Measurements from ENCODE around the gene NUP54. TPM values are rescaled to one million over a fixed set of nuclear protein-coding genes. Genes with fewer than 3 reads are reported as not detected.

NUP54 gene
- total and polyA plus RNA-seq, 9 of the 15 experiments (the other 6 are each of a cell fraction or from before 2014, with no cell fraction given), result 29.6 to 115 (median 67.7) TPM

- TF ChIP-seq, protein P1, sequence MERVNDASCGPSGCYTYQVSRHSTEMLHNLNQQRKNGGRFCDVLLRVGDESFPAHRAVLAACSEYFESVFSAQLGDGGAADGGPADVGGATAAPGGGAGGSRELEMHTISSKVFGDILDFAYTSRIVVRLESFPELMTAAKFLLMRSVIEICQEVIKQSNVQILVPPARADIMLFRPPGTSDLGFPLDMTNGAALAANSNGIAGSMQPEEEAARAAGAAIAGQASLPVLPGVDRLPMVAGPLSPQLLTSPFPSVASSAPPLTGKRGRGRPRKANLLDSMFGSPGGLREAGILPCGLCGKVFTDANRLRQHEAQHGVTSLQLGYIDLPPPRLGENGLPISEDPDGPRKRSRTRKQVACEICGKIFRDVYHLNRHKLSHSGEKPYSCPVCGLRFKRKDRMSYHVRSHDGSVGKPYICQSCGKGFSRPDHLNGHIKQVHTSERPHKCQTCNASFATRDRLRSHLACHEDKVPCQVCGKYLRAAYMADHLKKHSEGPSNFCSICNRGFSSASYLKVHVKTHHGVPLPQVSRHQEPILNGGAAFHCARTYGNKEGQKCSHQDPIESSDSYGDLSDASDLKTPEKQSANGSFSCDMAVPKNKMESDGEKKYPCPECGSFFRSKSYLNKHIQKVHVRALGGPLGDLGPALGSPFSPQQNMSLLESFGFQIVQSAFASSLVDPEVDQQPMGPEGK (CRISPR knock-in tag; IDR thresholded peaks at IDR 0.05; ENCODE audit: borderline replicate concordance), result no peak
- no peak for TF ChIP-seq PHF20 (IDR thresholded peaks at IDR 0.05; ENCODE audit: partially characterized antibody)
These were observed 3.7 kb downstream of the NUP54 start (continued) for GRCh38 chr4:76144546-76144945.

- WGBS (ENCODE audit: insufficient coverage, low coverage, missing lambda C conversion rate), result 62% methylated on average over 3 of the region's 3 CpGs
- POLR2A ChIA-PET, result interaction anchor here (1.6 kb wide), 1 partner anchor 20 kb away, joined by 3 read pairs; no protein-coding TSS in a partner anchor
- Histone ChIP-seq H2AFZ (ENCODE audit: low read depth, low read length) (no peak overlapping the region), H3K27me3 (ENCODE audit: control insufficient read depth in 2 of 2, insufficient read depth in 2 of 2, low read length in 2 of 2) (no peaks in the 10 kb centered on the region), H3K9ac (ENCODE audit: insufficient read depth in 1 of 2, low read depth in 2 of 2, low read length in 2 of 2) (no peak overlapping the region), H3K4me3 (no peak overlapping the region), H4K20me1 (replicated peaks; ENCODE audit: control insufficient read depth, insufficient read depth, low read length) (no peaks in the 10 kb centered on the region), H3K4me1 (replicated peaks in 1 of 2; ENCODE audit: control insufficient read depth in 2 of 2, insufficient read depth in 2 of 2, low read length in 2 of 2) (peaks cover 4 to 9% of the 10 kb centered on the region in 2 experiments; a peak in 3 of 5 replicates), H3K9me1 (ENCODE audit: control insufficient read depth, insufficient read depth, low read length) (no peaks in the 10 kb centered on the region), H3K36me3 (ENCODE audit: control insufficient read depth, insufficient read depth, low read length) (peaks cover 91% of the 10 kb centered on the region), H3K27ac (ENCODE audit: extremely low read depth, low read depth, low read length) (no peak overlapping the region), H3K9me3 (replicated peaks; ENCODE audit: control insufficient read depth, insufficient read depth, low read depth, low read length) (no peaks in the 10 kb centered on the region), H3K4me2 (ENCODE audit: insufficient read depth, low read length) (no peak overlapping the region), H3K79me2 (ENCODE audit: control insufficient read depth, insufficient read depth, low read length) (peaks cover 97% of the 10 kb centered on the region)
- ATAC-seq, result no peak; the same call in 1 of the 3 replicates
- TF ChIP-seq TCF3 (CRISPR knock-in tag; IDR thresholded peaks at IDR 0.05) (peak; percentile 51), ZNF224 (CRISPR knock-in tag; IDR thresholded peaks at IDR 0.05) (no peak), ARID1B (IDR thresholded peaks at IDR 0.05) (peak; percentile 23; the same call in 1 of the 2 replicates)
- BruUV-seq (replicated peaks), result no TSS peak
- DNase-seq (ENCODE audit: extremely low read depth in 1 of 4, low spot score in 3 of 4), result peak in 1 of 4 experiments; percentile 15
- FAIRE-seq, result no peak
- in situ Hi-C loops (cut with MboI), result no loop called here
- CTCF ChIA-PET (ENCODE audit: low intra/inter-chr PET ratio), result no interaction called here
- intact Hi-C loops (cut with micrococcal nuclease), result no loop called here
These were observed 7.0 kb downstream of the NUP54 start for GRCh38 chr4:76141241-76141640.

All from K562 (cell line).